HepG2 (cell line): ENCODE measurements around the gene PUS1. TPM values are rescaled to one million over a fixed set of nuclear protein-coding genes. Genes with fewer than 3 reads are reported as not detected.

Source experiments
- AKAP8 ChIP-seq: sonication (generic); formaldehyde crosslinking; IDR thresholded peaks from 2 replicates; pipeline ENCODE4 v1.5.1; 2020; ENCODE audit warnings: mild to moderate bottlenecking, missing genetic modification reagents
- HMGA1 ChIP-seq: sonication (generic); formaldehyde crosslinking; conservative IDR thresholded peaks from 2 replicates; pipeline ENCODE4 v1.4.0; 2020; ENCODE audit warnings: missing genetic modification reagents
- HMGXB4 ChIP-seq, 2 experiments: sonication (generic) in 1 of 2; formaldehyde crosslinking in 1 of 2; IDR thresholded peaks; 2 replicates each; pipeline versions ENCODE4 v1.4.0 to v1.6.1; 2018 to 2020; ENCODE audit warnings: missing genetic modification reagents in 2 of 2, borderline replicate concordance in 1 of 2, low read depth in 1 of 2, mild to moderate bottlenecking in 1 of 2, missing biosample characterization in 1 of 2
- MAFF ChIP-seq: IDR thresholded peaks from 2 replicates; pipeline ENCODE4 v1.6.1; 2011; ENCODE audit warnings: low read depth, low read length, improper control_type of control experiment
- NFATC3 ChIP-seq: sonication (generic); formaldehyde crosslinking; IDR thresholded peaks from 2 replicates; pipeline ENCODE4 v1.5.1; 2020; ENCODE audit warnings: mild to moderate bottlenecking, missing genetic modification reagents
- PHB2 ChIP-seq: fragments of 450-650 bp; IDR thresholded peaks from 2 replicates; pipeline ENCODE4 v1.6.1; 2018; ENCODE audit not compliant: partially characterized antibody
- PHF8 ChIP-seq: sonication (generic); formaldehyde crosslinking; IDR thresholded peaks from 2 replicates; pipeline ENCODE4 v1.5.0; 2020; ENCODE audit warnings: missing genetic modification reagents
- PRDM4 ChIP-seq: sonication (generic); formaldehyde crosslinking; IDR thresholded peaks from 2 replicates; pipeline ENCODE4 v1.9.0; 2021; ENCODE audit warnings: missing genetic modification reagents, borderline replicate concordance
- SPEN ChIP-seq: sonication (generic); formaldehyde crosslinking; IDR thresholded peaks from 2 replicates; pipeline ENCODE4 v1.5.1; 2020; ENCODE audit warnings: low read depth, mild to moderate bottlenecking, missing genetic modification reagents
- TBX2 ChIP-seq: sonication (generic); formaldehyde crosslinking; IDR thresholded peaks from 2 replicates; pipeline ENCODE4 v1.5.0; 2020; ENCODE audit warnings: missing genetic modification reagents, mild to moderate bottlenecking, borderline replicate concordance
- ZBTB4 ChIP-seq: sonication (generic); formaldehyde crosslinking; IDR thresholded peaks from 2 replicates; pipeline ENCODE4 v1.4.0; 2020; ENCODE audit warnings: missing genetic modification reagents, mild to moderate bottlenecking, borderline replicate concordance
- ZFP36L2 ChIP-seq: sonication (generic); formaldehyde crosslinking; IDR thresholded peaks from 2 replicates; pipeline ENCODE4 v1.4.0; 2020; ENCODE audit warnings: missing genetic modification reagents
- ZNF234 ChIP-seq: sonication (generic); formaldehyde crosslinking; conservative IDR thresholded peaks from 2 replicates; pipeline ENCODE4 v1.5.1; 2020; ENCODE audit warnings: mild to moderate bottlenecking, missing genetic modification reagents
- ZNF580 ChIP-seq: IDR thresholded peaks from 2 replicates; pipeline ENCODE4 v1.6.1; 2016; ENCODE audit warnings: low read depth, borderline replicate concordance
- ZNF710 ChIP-seq: sonication (generic); formaldehyde crosslinking; IDR thresholded peaks from 2 replicates; pipeline ENCODE4 v1.5.0; 2020; ENCODE audit warnings: mild to moderate bottlenecking, missing genetic modification reagents, borderline replicate concordance
- ZSCAN21 ChIP-seq: sonication (generic); formaldehyde crosslinking; IDR thresholded peaks from 2 replicates; pipeline ENCODE4 v1.8.0; 2022; ENCODE audit warnings: mild to moderate bottlenecking, missing genetic modification reagents, moderate library complexity, borderline replicate concordance
- polyA plus RNA-seq, 8 experiments: library from polyadenylated mRNA; depleted of rRNA in 3 of 8; stranded (reverse) in 7 of 8; unstranded in 1 of 8; fragments of >200 nt; fragmentation: Illumina TruSeq in 4 of 8; extraction: Trizol in 4 of 8; gene quantifications; 2 replicates each; pipeline versions ENCODE4 v1.2.1 to v1.2.3, GENCODE V29; 2011 to 2016; ENCODE audit warnings: low read depth in 4 of 8, missing spikeins in 1 of 8, mixed read lengths in 1 of 8; ENCODE audit not compliant: insufficient read depth in 1 of 8
- total RNA-seq, 5 experiments: library from RNA; depleted of rRNA; stranded (reverse); fragments of >200 nt; fragmentation: Illumina TruSeq; extraction: Trizol; gene quantifications; 2 replicates each; pipeline ENCODE4 v1.2.3, GENCODE V29; 2016; ENCODE audit warnings: low read depth in 1 of 5

PUS1 gene
- total and polyA plus RNA-seq, 2 of the 13 experiments (the other 11 are each of a cell fraction or from before 2014, with no cell fraction given): 19.2 to 24.7 TPM

- 0 out of 4 replicates have a peak, but pooled peaks of 1 of the 2 experiments have one; percentile 16 for TF ChIP-seq HMGXB4 (CRISPR knock-in tag; IDR thresholded peaks at IDR 0.05; ENCODE audit: borderline replicate concordance in 1 of 2, low read depth in 1 of 2)
- no peak for TF ChIP-seq SPEN (CRISPR knock-in tag)
- TF ChIP-seq ZNF580 (CRISPR knock-in tag): no peak
- no peak for TF ChIP-seq HMGA1 (CRISPR knock-in tag)
- TF ChIP-seq PRDM4 (CRISPR knock-in tag): no peak
- TF ChIP-seq PHF8: peak; percentile 45; the same call in 1 of the 2 replicates
- no peak for TF ChIP-seq MAFF
- TF ChIP-seq TBX2: no peak; the same call in 1 of the 2 replicates
- no peak for TF ChIP-seq PHB2
- TF ChIP-seq ZNF710 (CRISPR knock-in tag): no peak
- 0 out of 2 replicates have a peak, but pooled peaks have one; percentile 30 for TF ChIP-seq ZSCAN21 (CRISPR knock-in tag)
- 0 out of 2 replicates have a peak, but pooled peaks have one; percentile 24 for TF ChIP-seq AKAP8 (CRISPR knock-in tag)
- TF ChIP-seq ZNF234: 0 out of 2 replicates have a peak, but pooled peaks have one; percentile 30
- TF ChIP-seq NFATC3 (CRISPR knock-in tag): no peak
- TF ChIP-seq ZFP36L2 (CRISPR knock-in tag): no peak
- no peak for TF ChIP-seq ZBTB4
These were observed 743 bp downstream of the PUS1 start (continued) for GRCh38 chr12:131929581-131930456.
